ENCODE data around the gene IPO4. TPM values are rescaled to one million over a fixed set of nuclear protein-coding genes. Genes with fewer than 3 reads are reported as not detected.
A peak's percentile ranks its signal among the peaks of the same experiment; 100 is the strongest.

The IPO4 gene
- total and polyA plus RNA-seq, 10 of the 15 experiments (the other 5 are each of a cell fraction or from before 2014, with no cell fraction given): 7.8 to 139 (median 37.6) TPM

GRCh38 chr14:24171422-24172260, 17.0 kb downstream of the IPO4 start, which contains the start of gene REC8 (continued):
- TF ChIP-seq CHD2 (IDR thresholded peaks at IDR 0.05; ENCODE audit: borderline replicate concordance, low read depth, low read length): 0 out of 2 replicates have a peak, but pooled peaks have one; percentile 13

- BruUV-seq (replicated peaks): no TSS peak
- Histone ChIP-seq H3K27me3 (replicated peaks in 1 of 2; ENCODE audit: control insufficient read depth in 2 of 2, insufficient read depth in 2 of 2, low read length in 1 of 2) (no peaks in the 10 kb centered on the region), H3K4me1 (ENCODE audit: control insufficient read depth, insufficient read depth, low read length) (peaks cover 28% of the 10 kb centered on the region), H3K27ac (ENCODE audit: control insufficient read depth, insufficient read depth) (no peak overlapping the region), H4K20me1 (ENCODE audit: control insufficient read depth, insufficient read depth) (no peaks in the 10 kb centered on the region), H3K4me3 (no peak overlapping the region), H3K4me2 (ENCODE audit: control insufficient read depth, insufficient read depth) (no peak overlapping the region), H3K9me3 (replicated peaks; ENCODE audit: control insufficient read depth, insufficient read depth, low read length) (no peaks in the 10 kb centered on the region), H2AFZ (ENCODE audit: control insufficient read depth, low read depth, low read length) (no peak overlapping the region), H3K79me2 (ENCODE audit: control insufficient read depth, insufficient read depth, low read length) (peaks cover 31% of the 10 kb centered on the region), H3K9ac (ENCODE audit: control insufficient read depth, insufficient read depth, low read length) (no peak overlapping the region), H3K36me3 (ENCODE audit: control insufficient read depth in 2 of 2, insufficient read depth in 2 of 2, low read length in 1 of 2) (peaks cover 30 to 49% of the 10 kb centered on the region in 2 experiments)
- 98% methylated on average over 3 of the region's 3 CpGs for WGBS (ENCODE audit: insufficient coverage, insufficient replicate concordance, low lambda C conversion rate, missing lambda C conversion rate)
- in situ Hi-C loops (cut with MboI): no loop called here
- RAD21 ChIA-PET (ENCODE audit: unreplicated experiment): no interaction called here
- POLR2A ChIA-PET: interaction anchor here (1.1 kb wide), 1 partner anchor 28 kb away, joined by 3 read pairs; the partner anchor contains the start of gene TM9SF1
- CTCF ChIA-PET: no interaction called here
- SMC1A ChIA-PET (ENCODE audit: uncharacterized antibody, unreplicated experiment): no interaction called here
- DNase-seq (ENCODE audit: low read depth, low spot score): no peak
- no peak for FAIRE-seq
- intact Hi-C loops (cut with micrococcal nuclease; ENCODE audit: unreplicated experiment): no loop called here
- ATAC-seq: no peak
- TF ChIP-seq BRCA1 (IDR thresholded peaks at IDR 0.05; ENCODE audit: low read depth, low read length): no peak
- no peak for TF ChIP-seq BMI1 (IDR thresholded peaks at IDR 0.05; ENCODE audit: borderline replicate concordance)
- TF ChIP-seq KDM1A (IDR thresholded peaks at IDR 0.05; ENCODE audit: borderline replicate concordance): no peak
- TF ChIP-seq IRF4 (IDR thresholded peaks at IDR 0.05; ENCODE audit: low read depth, low read length): no peak
- peak; percentile 76 for TF ChIP-seq POLR2A (IDR thresholded peaks at IDR 0.05; ENCODE audit: low read depth, low read length)
- no peak for TF ChIP-seq RELB (IDR thresholded peaks at IDR 0.05; ENCODE audit: low read depth)
- TF ChIP-seq ELK1 (IDR thresholded peaks at IDR 0.05; ENCODE audit: low read depth, low read length): no peak
- TF ChIP-seq PKNOX1 (IDR thresholded peaks at IDR 0.05): no peak
- TF ChIP-seq USF2 (IDR thresholded peaks at IDR 0.05; ENCODE audit: borderline replicate concordance, low read depth, low read length): no peak
- TF ChIP-seq ATF7 (IDR thresholded peaks at IDR 0.05; ENCODE audit: low read depth): no peak
- TF ChIP-seq BACH1 (IDR thresholded peaks at IDR 0.05; ENCODE audit: borderline replicate concordance): no peak
- no peak for TF ChIP-seq BHLHE40 (IDR thresholded peaks at IDR 0.05; ENCODE audit: borderline replicate concordance in 1 of 2, low read depth in 2 of 2, low read length in 1 of 2)
- no peak for TF ChIP-seq TCF3 (IDR thresholded peaks at IDR 0.05; ENCODE audit: borderline replicate concordance, insufficient read depth, low read depth, low read length)
Measured at GRCh38 chr14:24167469-24168114, 21.0 kb downstream of the IPO4 start.

All from GM12878 (cell line).